Measurements from ENCODE around the gene MED8.
"Not testable (repeated sequence)": the region's sequence is repeated elsewhere in the genome, so short reads cannot be mapped to it uniquely, and the experiment has no call there.

Gene MED8

DNA sequence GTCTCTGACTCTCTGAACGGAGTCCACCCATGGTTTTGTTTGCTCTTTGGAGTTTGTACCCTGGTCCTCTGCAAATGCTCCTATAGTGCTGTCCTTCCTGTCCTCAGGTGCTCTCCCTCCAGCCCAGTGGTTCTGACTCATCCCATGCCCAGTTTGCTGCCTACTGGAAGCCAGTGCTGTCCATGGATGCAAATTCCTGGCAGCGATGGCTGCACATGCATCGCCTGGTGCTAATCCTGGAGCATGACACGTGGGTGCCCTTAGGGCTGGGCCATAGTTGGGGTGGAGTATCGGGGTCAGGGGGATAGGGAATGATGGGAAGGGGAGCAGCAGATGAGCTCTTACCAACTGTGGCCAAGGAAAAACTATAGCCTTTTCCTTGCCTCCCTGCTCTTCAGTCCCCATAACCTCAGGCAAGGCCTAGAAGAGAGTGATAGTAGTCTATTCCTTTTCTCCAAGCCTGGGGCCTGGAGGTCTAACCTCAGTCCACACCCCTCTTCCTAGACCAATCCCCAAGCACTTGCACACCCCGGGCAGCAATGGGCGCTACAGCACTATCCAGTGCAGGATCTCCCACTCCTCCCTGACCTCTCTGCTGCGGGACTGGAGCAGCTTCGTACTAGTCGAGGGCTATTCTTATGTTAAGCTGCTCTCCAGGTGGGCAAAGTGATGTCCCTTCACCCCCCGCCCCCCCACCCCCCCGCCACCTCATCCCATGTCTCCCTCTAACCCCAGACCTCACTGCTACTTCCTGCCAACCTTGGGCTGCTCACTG, 32.6 kb upstream of the MED8 start:
- no peak for DNase-seq (ENCODE audit: low read depth)

DNA sequence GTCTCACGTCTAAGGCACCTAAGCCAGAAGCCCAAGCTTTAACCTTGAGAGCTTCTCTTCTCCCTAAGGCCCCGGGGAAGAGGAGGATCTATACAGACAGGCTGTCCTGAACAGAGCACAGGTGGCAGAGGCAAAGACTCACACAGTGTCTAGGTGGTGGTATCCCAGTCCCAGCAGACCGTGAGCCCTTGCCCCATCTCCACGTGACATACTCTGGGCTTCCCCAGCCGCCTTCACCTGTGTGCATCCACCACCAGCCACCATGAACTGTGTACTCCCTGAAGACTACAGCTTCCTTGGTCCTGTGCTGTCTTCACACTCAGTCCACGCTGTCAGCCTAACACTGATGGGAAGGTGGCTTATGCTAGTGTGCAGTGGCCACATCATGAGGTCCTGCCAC, 31.8 kb upstream of the MED8 start:
- DNase-seq (ENCODE audit: low read depth) = no peak

DNA sequence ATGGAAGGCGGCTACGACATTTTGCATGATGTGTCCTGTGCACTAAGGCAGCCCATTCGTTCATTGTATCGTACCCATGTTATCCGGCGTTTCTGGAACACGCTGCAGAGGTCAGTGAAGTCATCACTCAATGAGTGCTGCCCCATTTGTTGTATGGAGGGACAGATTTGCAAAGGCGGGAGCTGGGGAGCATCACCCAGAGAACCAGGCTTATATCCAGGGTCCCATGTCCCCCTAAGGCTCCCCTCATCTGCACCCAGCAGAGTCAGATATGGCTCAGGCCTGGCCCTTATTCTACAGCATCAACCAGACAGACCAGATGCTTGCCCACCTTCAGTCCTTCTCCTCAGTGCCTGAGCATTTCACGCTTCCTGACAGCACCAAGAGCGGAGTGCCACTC, 31.3 kb upstream of the MED8 start:
- DNase-seq (ENCODE audit: low read depth) = no peak

DNA sequence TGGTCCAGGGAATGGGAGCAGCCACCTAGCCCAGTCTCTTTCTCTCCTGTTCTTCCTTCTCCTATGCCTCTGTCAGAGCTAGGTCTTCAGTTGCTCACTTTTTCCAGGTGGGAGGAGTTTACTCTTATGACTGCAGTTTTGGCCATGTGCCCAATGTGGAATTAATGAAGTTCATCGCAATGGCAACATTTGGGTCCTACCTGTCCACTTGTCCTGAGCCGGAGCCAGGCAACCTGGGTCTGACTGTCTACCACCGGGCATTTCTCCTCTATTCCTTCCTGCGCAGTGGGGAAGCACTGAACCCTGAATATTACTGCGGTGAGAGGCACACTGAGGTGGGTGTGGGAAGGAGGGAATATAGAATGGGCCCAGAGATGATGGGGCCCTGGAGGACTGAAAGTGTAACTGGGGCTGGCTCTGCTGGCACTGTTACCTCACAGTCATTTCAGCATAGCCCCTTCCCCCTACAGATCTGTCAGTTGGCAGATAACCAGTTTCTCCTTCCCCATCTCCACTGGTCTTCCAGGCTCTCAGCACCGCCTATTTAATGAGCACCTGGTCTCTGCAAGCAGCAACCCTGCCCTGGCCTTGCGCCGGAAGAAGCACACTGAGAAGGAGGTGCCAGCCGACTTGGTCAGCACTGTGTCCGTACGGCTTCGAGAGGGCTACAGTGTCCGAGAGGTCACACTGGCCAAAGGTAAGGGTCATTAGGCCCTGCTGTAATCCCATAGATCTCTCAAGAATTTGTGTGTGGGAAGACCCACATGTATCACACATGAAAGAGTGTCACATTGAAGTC, 30.2 kb upstream of the MED8 start:
- no peak for DNase-seq (ENCODE audit: low read depth)

DNA sequence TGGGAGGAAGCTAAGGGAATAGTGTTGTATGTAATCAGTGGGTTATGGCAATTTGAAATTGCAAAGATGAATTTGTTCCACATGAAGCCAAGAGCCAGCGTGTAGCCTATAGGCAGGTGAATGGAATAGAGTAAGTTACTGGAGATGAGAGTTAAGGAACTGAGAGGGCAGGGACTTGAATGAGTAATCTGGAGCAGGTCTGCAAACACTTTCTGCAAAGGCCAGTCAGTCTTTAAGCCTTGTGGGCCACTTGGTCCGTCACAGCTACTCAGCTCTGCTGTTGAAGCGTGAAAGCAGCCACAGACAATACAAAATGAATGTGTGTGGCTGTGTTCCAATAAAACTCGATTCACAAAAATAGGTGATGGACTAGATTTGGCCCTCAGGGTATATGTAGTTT, 29.3 kb upstream of the MED8 start:
- no peak for DNase-seq (ENCODE audit: low read depth)

DNA sequence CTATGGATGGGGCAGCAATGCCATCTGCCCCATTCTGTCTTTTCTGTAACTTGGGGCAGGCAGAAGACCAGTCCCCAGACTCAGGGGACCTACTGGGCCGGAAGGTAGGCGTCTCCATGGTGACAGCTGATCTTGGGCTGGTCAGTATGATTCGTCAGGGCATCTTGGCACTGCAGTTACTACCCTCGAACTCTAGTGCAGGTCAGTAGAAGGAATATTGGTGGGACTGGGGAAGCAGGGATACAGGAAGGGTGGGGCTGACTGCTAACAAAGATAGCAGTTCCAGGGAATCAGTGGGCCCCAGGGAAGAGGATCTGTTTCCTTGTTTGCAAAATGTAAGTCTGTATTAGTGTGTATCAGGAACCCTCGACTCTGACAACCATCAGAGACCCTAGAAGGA, 26.3 kb upstream of the MED8 start:
- DNase-seq (ENCODE audit: low read depth) = no peak

DNA sequence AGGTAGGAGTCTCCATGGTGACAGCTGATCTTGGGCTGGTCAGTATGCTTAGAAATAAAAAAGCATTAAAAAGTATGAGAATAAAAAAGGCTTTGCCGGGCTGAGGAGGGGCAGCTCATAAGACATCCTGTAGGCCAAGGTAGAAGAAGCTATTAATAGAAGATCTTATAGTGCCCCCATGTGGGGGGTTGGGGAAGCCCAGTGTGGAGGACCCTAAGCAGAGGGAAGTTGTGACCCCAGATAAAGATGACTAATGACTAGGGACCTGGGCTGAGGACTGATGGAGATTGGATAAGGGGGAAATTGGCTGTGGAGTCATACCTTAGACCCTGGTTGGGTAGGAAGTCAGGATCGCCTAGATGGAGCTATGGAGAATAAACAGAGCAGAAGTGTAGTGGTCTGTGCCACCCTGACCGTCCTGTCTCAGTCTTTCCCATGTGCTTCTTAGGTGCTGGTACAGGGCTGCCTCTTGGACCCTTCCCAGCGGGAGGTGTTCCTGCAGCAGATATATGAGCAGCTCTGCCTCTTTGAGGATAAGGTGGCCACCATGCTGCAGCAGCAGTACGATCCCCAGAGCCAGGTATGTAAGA, 25.1 kb upstream of the MED8 start:
- peak; percentile 63 for DNase-seq (ENCODE audit: low read depth)

DNA sequence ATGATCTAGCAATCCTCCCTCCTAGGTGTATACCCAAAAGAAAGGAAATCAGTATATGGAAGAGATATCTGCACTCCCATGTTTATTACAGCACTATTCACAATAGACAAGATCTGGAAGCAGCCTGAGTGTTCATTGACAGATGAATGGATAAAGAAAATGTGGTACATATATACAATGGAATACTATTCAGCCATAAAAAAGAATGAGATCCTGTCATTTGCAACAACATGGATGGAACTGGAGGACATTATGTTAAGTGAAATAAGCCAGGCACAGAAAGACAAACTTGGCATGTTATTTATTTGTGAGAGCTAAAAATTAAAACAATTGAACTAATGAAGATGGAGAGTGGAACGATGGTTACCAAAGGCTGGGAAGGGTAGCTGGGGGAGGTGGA, 23.8 kb upstream of the MED8 start:
- DNase-seq (ENCODE audit: low read depth) = not testable (repeated sequence)

DNA sequence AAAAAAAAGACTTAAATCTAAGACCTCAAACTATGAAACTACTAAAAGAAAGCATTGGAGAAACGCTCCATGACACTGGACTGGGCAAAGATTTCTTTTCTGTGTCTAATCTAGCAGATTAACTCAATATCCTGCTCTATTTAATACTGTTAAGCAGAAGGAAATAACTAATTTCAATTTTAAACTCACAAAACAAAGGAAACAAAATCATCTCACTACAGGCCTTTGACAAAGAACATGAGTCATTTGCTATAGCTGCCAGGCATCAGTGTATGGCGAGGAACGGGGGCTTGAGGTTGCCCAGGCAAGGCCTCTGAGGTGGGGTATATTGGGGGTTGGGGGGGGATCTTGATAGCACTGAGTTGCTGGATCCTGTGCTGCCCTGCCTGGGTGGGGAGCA, 21.0 kb upstream of the MED8 start:
- no peak for DNase-seq (ENCODE audit: low read depth)

DNA sequence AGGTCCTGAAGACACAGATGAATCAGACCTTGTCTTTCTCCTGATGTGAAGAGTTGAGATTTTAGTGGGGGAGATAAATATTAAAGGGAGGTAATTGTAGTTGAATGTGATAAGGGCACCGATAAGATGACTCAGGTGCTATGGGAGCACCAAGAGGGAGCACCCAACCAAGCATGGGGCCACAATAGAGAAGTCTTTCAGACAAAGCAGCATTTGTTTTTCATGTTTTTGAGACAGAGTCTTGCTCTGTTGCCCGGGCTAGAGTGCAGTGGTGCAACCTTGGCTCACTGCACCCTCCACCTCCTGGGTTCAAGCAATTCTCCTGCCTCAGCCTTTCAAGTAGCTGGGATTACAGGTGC, 16.3 kb upstream of the MED8 start:
- no peak for DNase-seq (ENCODE audit: low read depth)

DNA sequence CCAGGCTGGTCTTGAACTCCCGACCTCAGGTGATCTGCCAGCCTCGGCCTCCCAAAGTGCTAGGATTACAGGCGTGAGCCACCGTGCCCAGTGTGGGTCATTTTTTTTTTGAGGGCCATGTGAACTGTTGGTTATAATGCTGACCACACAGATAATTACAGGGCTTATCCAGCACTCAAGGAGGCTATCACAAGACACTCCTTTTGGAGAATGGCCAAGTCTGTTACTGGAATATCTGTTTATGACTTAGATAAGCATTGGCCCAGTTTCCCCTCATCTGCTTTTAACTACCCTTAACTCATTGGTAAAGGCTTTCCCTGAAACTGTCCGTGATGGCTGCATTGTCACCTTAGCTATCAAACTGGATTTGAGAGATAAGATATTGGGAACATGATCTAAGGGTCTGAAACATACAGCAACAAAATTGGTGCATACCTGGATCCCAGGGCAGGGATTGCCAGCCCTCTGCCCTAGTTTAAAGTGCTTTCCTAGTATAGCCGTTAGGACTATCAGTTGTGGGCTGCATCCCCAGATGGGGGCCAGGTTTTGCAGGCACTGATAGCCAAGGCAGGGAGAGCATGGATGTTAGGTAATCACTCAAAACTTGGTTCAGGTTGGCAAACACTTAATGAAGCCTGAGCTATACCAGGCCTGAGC, 15.7 kb upstream of the MED8 start:
- DNase-seq (ENCODE audit: low read depth) = no peak

DNA sequence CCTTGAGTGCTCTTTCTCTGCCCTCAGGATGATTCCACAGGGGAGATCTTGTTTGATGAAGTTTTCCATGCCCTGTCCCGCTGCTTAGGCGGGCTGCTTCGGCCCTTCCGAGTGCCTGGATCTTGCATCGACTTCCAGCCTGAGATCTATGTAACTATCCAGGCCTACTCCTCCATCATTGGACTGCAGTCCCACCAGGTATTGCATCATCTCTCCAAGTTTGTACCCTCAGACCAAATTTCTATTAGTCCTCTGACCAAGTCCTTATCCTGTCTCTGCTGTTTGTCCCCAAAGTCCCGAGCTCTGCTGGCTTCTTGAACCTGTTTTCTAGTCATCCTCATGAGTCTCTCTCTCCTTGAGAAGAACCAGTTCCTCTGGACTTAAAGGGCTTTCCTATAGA, 14.8 kb upstream of the MED8 start:
- DNase-seq (ENCODE audit: low read depth) = no peak

DNA sequence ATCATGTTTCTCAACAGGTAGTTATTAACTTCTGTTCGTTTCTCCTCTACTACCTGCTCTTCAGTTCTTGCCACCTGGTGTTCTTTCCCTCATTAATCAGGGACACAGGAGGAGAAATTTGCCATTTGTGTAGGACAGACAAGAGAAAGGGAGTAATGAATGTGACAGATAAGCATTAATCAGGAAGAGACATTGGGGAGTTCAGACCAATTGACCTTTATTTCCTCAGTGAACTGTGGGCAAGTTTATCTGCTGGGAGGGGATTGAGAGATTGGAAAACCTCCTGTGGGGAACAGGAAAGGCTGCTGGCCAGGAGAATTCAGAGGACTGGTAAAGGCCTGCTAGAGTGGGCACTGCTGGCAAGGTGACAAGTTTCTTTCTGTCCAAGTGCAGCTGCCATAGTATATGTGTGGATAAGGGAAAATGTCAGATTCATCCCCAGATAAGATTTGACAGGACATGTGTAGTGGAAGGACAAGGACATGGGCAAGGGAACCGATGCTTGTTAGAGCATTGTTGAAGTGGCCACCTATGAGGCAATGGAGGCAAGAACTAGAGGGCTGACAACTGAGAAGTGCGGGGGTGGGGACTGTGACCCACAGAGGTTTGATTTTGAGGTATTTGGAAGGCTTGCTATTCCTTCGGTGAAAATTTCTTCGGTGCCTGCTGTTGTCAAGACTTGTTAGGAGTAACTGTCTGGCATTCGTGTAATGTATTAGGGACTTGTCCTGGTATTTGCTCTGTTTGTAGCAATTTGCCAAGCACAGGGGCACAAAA, 12.7 kb upstream of the MED8 start:
- DNase-seq (ENCODE audit: low read depth) = no peak

DNA sequence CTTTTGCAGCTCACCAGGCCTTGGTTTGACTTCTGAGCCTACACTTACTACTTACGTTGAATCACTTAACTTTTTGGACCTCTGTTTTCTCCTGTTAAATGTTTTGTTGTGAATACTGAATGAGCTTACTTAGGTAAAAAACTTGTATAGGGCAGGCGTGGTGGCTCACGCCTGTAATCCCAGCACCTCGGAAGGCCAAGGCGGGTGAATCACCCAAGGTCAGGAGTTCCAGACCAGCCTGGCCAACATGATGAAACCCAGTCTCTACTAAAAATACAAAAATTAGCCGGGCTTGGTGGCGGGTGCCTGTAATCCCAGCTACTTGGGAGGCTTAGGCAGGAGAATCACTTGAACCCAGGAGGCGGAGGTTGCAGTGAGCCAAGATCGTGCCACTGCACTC, 10.8 kb upstream of the MED8 start:
- not testable (repeated sequence) for DNase-seq (ENCODE audit: low read depth)

DNA sequence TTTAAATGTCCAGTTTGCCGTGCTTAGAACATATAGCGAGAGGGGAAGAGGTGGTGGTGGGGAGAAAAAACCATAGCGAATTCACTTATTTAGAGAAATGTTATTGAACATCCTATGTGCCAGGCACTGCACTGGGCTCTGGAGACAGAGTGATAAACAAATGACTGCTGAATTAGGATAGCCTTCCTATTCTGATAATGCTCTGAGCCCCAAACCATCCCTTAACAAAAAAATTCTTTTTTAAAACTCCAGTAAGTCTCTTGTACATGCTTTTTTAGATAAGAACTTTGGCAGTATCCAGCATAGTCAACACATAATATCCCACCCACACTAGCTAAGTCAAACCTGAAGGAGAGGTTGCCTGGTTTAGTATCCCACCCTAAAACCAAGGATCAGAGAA, 8.6 kb upstream of the MED8 start:
- DNase-seq (ENCODE audit: low read depth) = no peak

DNA sequence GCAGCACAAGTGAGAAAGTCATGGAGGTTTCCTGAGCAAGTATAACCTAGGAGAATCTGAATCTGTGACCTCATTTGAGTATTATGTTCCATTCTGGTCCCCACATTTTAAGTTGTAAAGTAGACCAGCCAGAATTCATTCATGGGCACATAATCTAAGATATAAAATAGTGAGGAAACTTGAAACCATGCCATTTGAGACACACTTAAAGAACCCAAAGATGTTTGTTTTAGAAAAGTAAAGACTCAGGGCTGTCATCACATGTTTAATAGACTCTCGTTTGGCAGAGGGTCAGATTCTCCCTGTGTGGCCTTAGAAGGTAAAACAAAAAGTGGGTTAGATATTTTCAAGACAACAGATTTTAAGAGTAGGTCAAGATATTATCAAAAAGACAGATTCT, 6.5 kb upstream of the MED8 start:
- no peak for DNase-seq (ENCODE audit: low read depth)

DNA sequence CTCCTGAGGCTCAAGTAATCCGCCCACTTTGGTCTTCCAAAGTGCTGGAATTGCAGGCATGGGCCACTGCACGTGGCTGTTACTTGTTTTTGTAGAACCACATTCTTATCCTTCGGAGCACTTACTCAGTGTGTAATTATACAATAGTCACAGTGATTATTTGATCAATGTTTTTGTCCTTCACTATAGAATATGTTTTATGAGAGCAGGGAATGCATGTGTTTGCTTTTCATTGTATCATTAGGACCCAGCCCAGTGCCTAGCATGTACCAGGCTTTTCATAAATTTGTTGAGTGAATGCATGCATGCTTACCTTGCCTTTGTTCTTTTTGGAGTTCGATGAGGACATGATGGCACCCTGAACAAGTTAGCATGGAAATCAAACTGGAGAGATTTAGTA, 5.9 kb upstream of the MED8 start:
- no peak for DNase-seq (ENCODE audit: low read depth)

DNA sequence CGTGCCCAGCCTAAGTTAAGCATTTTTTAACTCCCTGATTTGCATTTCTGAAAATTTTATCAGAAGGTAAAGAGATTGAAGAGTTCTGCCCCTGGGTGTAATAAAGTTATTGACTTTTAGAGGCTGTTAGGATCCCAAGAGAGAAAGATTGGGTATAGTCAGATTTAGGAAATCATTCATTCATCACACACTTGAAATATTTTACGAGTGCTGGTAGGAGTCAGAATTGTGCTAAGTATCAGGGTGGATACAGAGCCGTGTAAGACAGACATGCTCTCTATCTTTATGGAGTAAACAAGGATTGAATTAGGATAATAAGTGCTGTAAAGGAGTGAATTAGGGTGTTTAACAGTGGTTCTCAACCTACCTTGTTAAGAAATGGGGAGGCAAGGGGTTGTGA, 3.1 kb upstream of the MED8 start:
- DNase-seq (ENCODE audit: low read depth) = no peak

DNA sequence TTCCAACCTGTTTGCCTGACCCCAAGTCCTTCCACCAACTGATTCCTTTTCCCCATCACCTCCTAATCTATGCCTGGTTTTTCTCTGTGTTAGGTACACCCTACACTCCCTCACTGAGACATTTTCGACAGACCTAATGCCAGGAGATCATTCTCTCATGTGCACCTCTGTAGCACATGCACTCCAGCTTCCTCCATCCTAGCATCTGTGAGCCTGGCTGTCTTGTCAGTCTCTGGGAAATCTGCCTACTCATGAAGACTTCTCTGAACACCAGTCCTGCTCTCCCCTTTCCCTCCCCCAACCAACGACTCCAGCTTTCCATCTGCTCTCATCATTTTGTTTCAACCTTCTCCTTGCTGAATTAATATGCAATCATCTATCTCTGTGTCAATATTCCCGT, 987 bp downstream of the MED8 start:
- DNase-seq (ENCODE audit: low read depth) = no peak

DNA sequence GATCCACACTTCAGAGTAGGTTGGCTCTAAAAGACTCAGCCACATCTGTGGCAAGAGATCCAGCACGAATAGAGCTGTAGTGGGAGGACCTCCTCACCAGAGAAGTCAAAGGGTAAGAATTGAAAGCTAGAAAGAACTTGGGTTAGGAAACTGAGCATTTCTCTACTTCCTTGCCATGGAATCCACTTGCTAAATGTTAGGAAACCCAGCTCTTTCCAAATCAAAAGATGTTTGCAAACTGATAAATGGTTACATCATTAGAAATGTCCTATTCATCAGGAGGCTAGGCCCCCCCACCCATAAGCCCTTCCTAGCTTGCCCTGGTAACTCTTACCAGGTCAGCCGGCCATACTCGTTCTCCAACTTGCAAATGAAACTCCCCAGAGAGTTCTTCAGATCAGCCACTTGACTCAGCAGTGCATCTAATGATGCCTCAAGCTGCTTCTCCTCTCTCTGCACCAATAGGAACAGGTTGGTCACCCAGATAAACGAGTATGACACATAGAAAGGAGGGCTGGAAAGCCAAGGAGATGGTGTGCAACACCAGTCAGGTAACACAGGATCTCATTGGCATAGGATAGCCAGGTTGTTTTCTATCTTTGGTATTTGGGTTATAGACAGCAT, 1.5 kb downstream of the MED8 start:
- DNase-seq (ENCODE audit: low read depth) = no peak

DNA sequence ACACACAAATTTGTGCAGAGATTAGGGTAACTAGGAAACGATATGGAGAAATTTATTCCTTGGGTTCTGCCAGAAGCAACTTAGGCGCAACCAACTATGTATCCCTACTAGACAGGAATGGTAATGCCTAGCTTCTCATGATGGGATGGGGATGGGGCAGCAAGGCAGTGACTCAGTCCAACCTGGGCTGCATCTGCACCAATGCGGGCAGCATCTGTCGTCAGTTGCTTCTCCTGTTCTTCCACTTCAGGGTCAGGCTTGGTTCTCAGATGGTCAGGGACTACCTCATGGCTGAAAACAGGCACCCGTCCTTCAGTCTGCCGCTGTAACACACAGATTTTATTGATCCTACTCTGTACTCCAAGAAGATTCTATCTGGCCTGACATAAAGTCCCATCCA, 2.9 kb downstream of the MED8 start:
- DNase-seq (ENCODE audit: low read depth) = no peak

DNA sequence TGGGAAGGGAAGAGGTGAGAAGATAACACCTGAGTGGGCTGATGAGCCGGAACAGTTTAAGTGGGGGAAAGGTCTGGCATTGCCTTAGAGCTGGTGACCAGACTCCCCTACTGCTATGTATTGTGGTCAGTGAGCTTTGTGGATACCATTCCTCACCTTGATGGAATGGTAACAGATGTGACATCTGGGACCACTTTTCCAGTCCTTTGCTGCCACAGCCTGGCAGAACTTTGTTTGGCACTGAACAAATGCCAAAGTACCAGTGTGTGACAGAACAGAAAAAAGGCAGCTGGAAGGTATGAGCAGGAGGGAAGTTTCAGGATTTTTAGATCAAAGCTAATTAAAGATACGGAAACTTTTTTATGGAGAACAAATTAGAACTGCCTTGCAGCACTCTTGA, 6.2 kb downstream of the MED8 start:
- no peak for DNase-seq (ENCODE audit: low read depth)

All from stimulated activated CD4-positive, alpha-beta T cell treated with anti-CD3 and anti-CD28 coated beads, Interleukin-2, amount 100 ng/mL, for 4 hours (primary cell).